Activated naive CD4-positive, alpha-beta T cell treated with anti-CD3 and anti-CD28 coated beads, Interleukin-2, amount 50 U/mL, for 72 hours (primary cell): ENCODE data around the gene UBE4A. TPM values are rescaled to one million over a fixed set of nuclear protein-coding genes. Genes with fewer than 3 reads are reported as not detected.

Source experiments
- ATAC-seq, 2 donors: fragments of 150-1000 bp; cut with Tn5 transposase; 2 replicates each; pipeline ENCODE4 v1.10.0; 2021; ENCODE audit warnings: mild to moderate bottlenecking in 2 of 2, moderate library complexity in 2 of 2
- DNase-seq, 2 donors: peaks; one replicate each; pipeline ENCODE4 v3.0.0; 2021 to 2022; ENCODE audit warnings: low spot score in 2 of 2
- H3K27ac Mint-ChIP-seq, 2 donors: one replicate each; pipeline ENCODE4 v1.8.0; 2022; ENCODE audit warnings: mild to moderate bottlenecking in 2 of 2, mixed read lengths in 2 of 2
- H3K36me3 Mint-ChIP-seq, 2 donors: one replicate each; pipeline ENCODE4 v1.8.0; 2022; ENCODE audit warnings: mixed read lengths in 2 of 2
- H3K9me3 Mint-ChIP-seq, 2 donors: one replicate each; pipeline ENCODE4 v1.8.0; 2022; ENCODE audit warnings: mixed read lengths in 2 of 2
- total RNA-seq, 2 donors: library from RNA; stranded (reverse); gene quantifications; one replicate each; pipeline ENCODE4 v1.2.3, GENCODE V29; 2022

UBE4A gene
- total RNA-seq, 2 donors from 2014 or later: 40.6 to 47.8 TPM

- DNase-seq: no peak
- Mint-ChIP-seq H3K27ac (peak overlapping the region; percentile 46 to 53), H3K9me3 (no peaks in the 10 kb centered on the region), H3K36me3 (peaks cover 13 to 23% of the 10 kb centered on the region in 2 donors)
- no peak for ATAC-seq
These were observed 24.7 kb upstream of the UBE4A start for GRCh38 chr11:118334745-118335144.

- ATAC-seq (peak; percentile 57 to 73), DNase-seq (peak; percentile 76 to 92)
- H3K36me3 Mint-ChIP-seq: peaks cover 35 to 45% of the 10 kb centered on the region in 2 donors
- peak overlapping the region; percentile 92 to 100 for H3K27ac Mint-ChIP-seq
- no peaks in the 10 kb centered on the region for H3K9me3 Mint-ChIP-seq
These were observed 20.8 kb upstream of the UBE4A start for GRCh38 chr11:118338637-118339061.

GRCh38 chr11:118339281-118339961 is 20.0 kb upstream of the UBE4A start:
- DNase-seq: no peak
- ATAC-seq: peak in 1 of 2 donors; percentile 10
- H3K9me3 Mint-ChIP-seq: no peaks in the 10 kb centered on the region
- H3K36me3 Mint-ChIP-seq: peaks cover 42 to 51% of the 10 kb centered on the region in 2 donors
- peak overlapping the region; percentile 92 to 100 for H3K27ac Mint-ChIP-seq

- no peak for DNase-seq
- Mint-ChIP-seq H3K9me3 (no peaks in the 10 kb centered on the region), H3K36me3 (peaks cover 52 to 61% of the 10 kb centered on the region in 2 donors), H3K27ac (peak overlapping the region; percentile 92 to 100)
- ATAC-seq: no peak
These were observed 19.0 kb upstream of the UBE4A start for GRCh38 chr11:118340449-118340848.

GRCh38 chr11:118341261-118341660 is 18.1 kb upstream of the UBE4A start:
- H3K27ac Mint-ChIP-seq: peak overlapping the region; percentile 92 to 99
- H3K9me3 Mint-ChIP-seq: no peaks in the 10 kb centered on the region
- peaks cover 56 to 66% of the 10 kb centered on the region in 2 donors for H3K36me3 Mint-ChIP-seq
- DNase-seq (no peak), ATAC-seq (no peak)

- Mint-ChIP-seq H3K27ac (peak overlapping the region; percentile 92 to 99), H3K9me3 (no peaks in the 10 kb centered on the region), H3K36me3 (peaks cover 60 to 64% of the 10 kb centered on the region in 2 donors)
- DNase-seq (no peak), ATAC-seq (no peak)
These were observed 17.4 kb upstream of the UBE4A start for GRCh38 chr11:118341815-118342489.

- DNase-seq: peak; percentile 57 to 76
- peaks cover 62 to 69% of the 10 kb centered on the region in 2 donors for H3K36me3 Mint-ChIP-seq
These were observed 16.8 kb upstream of the UBE4A start, which contains the start of gene CD3D for GRCh38 chr11:118342503-118343161. CD3D (minus strand) TSS chr11:118342705; CDS start chr11:118342607, 98 bp downstream.

GRCh38 chr11:118343248-118343647 is 16.2 kb upstream of the UBE4A start:
- H3K36me3 Mint-ChIP-seq: peaks cover 62 to 70% of the 10 kb centered on the region in 2 donors

More at GRCh38 chr11:118342503-118343161, 16.8 kb upstream of the UBE4A start, which contains the start of gene CD3D:
- Mint-ChIP-seq H3K9me3 (no peaks in the 10 kb centered on the region), H3K27ac (peak within 1 kb of the TSS; percentile 92 to 99)
- peak; percentile 62 to 68 for ATAC-seq

GRCh38 chr11:118343981-118344515 is 15.4 kb upstream of the UBE4A start, which contains the start of gene CD3G:
CD3G (plus strand) TSS chr11:118344344; CDS start chr11:118344424, 80 bp downstream.
- Mint-ChIP-seq H3K36me3 (peaks cover 58 to 70% of the 10 kb centered on the region in 2 donors), H3K27ac (peak within 1 kb of the TSS; percentile 92 to 99), H3K9me3 (no peaks in the 10 kb centered on the region)
- DNase-seq: peak; percentile 63 to 77
- ATAC-seq: peak; percentile 38 to 75

More at GRCh38 chr11:118343248-118343647, 16.2 kb upstream of the UBE4A start:
- Mint-ChIP-seq H3K27ac (peak overlapping the region; percentile 92 to 99), H3K9me3 (no peaks in the 10 kb centered on the region)
- ATAC-seq: peak; percentile 44 to 48
- DNase-seq: peak; percentile 43 to 61

GRCh38 chr11:118349475-118349874 is 9.9 kb upstream of the UBE4A start:
- Mint-ChIP-seq H3K27ac (peak overlapping the region; percentile 16 to 66), H3K9me3 (no peaks in the 10 kb centered on the region), H3K36me3 (peaks cover 29 to 42% of the 10 kb centered on the region in 2 donors)
- ATAC-seq (peak; percentile 15 to 48), DNase-seq (no peak)

GRCh38 chr11:118353084-118353710 is 6.2 kb upstream of the UBE4A start:
- no peaks in the 10 kb centered on the region for H3K9me3 Mint-ChIP-seq
- H3K27ac Mint-ChIP-seq: peak overlapping the region; percentile 70 to 80
- no peak for ATAC-seq

GRCh38 chr11:118358071-118358470 is 1.3 kb upstream of the UBE4A start:
- H3K9me3 Mint-ChIP-seq: no peaks in the 10 kb centered on the region
- ATAC-seq: no peak
- H3K36me3 Mint-ChIP-seq: peaks cover 6 to 13% of the 10 kb centered on the region in 2 donors
- peak overlapping the region in 1 of 2 donors; percentile 98 for H3K27ac Mint-ChIP-seq
- no peak for DNase-seq

More at GRCh38 chr11:118353084-118353710, 6.2 kb upstream of the UBE4A start:
- DNase-seq: no peak
- peaks cover 10 to 15% of the 10 kb centered on the region in 2 donors for H3K36me3 Mint-ChIP-seq

GRCh38 chr11:118364956-118365615 is 5.7 kb downstream of the UBE4A start:
- ATAC-seq (no peak), DNase-seq (no peak)
- peak overlapping the region in 1 of 2 donors; percentile 47 for H3K27ac Mint-ChIP-seq
- peaks cover 8 to 21% of the 10 kb centered on the region in 2 donors for H3K36me3 Mint-ChIP-seq
- no peaks in the 10 kb centered on the region for H3K9me3 Mint-ChIP-seq

GRCh38 chr11:118366287-118366686 is 6.9 kb downstream of the UBE4A start:
- no peak for DNase-seq
- Mint-ChIP-seq H3K36me3 (peaks cover 8 to 21% of the 10 kb centered on the region in 2 donors), H3K27ac (peak overlapping the region in 1 of 2 donors; percentile 23), H3K9me3 (no peaks in the 10 kb centered on the region)
- ATAC-seq: no peak

GRCh38 chr11:118370774-118371173 is 11.4 kb downstream of the UBE4A start:
- H3K36me3 Mint-ChIP-seq: peaks cover 11 to 21% of the 10 kb centered on the region in 2 donors
- H3K9me3 Mint-ChIP-seq: no peaks in the 10 kb centered on the region
- DNase-seq (no peak), ATAC-seq (no peak)
- H3K27ac Mint-ChIP-seq: peak overlapping the region in 1 of 2 donors; percentile 81
